Measurements from ENCODE around the gene TMEM266.
A peak's percentile ranks its signal among the peaks of the same experiment; 100 is the strongest.
"Not testable (repeated sequence)": the region's sequence is repeated elsewhere in the genome, so short reads cannot be mapped to it uniquely, and the experiment has no call there.

Gene TMEM266, protein sequence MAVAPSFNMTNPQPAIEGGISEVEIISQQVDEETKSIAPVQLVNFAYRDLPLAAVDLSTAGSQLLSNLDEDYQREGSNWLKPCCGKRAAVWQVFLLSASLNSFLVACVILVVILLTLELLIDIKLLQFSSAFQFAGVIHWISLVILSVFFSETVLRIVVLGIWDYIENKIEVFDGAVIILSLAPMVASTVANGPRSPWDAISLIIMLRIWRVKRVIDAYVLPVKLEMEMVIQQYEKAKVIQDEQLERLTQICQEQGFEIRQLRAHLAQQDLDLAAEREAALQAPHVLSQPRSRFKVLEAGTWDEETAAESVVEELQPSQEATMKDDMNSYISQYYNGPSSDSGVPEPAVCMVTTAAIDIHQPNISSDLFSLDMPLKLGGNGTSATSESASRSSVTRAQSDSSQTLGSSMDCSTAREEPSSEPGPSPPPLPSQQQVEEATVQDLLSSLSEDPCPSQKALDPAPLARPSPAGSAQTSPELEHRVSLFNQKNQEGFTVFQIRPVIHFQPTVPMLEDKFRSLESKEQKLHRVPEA

DNA sequence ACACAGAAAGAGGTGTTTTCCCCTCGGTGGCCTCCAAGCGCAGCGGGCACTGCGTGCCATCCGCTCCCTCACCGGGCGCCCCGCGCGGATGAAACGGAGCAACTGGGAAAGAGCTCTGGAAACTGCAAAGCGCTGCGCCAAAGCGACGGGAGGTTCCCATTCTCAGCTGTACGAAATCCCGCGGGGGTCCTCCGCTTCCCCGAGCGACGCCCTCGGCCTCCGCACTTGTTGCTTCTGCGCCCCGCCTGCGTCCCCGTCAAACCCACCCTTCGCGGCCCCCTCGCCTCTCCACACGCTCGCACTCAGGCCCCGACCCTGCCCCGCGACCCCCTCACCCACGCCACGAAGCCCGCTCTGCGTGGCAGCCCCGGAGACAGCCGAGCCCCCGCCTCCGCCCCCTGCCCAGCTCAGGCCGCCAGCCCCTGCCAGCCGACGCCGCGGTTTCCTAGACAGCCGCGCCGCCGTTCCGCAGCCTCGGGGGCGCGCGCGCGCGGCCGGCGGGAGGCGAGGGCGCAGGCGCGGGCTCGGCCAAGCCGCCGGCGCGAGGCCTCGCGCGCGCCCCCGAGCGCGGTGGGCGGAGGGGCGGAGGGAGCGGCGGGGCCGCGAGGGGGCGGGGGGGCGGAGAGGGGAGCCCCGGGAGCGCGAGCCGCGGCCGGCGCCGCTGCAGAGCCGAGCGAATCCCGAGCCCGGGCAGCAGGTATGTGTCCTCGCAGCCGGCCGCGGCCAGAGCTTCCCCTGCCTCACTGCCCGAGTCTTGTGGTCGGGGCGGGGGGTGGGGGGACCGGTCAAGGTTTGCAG is at the start of gene TMEM266:
TSS of gene TMEM266 (plus strand) at position 666 of the 798 bp plus-strand sequence. CDS start 74,279 bp downstream, outside the sequence.
- peak; percentile 73 for DNase-seq (ENCODE audit: low read depth, low spot score)

DNA sequence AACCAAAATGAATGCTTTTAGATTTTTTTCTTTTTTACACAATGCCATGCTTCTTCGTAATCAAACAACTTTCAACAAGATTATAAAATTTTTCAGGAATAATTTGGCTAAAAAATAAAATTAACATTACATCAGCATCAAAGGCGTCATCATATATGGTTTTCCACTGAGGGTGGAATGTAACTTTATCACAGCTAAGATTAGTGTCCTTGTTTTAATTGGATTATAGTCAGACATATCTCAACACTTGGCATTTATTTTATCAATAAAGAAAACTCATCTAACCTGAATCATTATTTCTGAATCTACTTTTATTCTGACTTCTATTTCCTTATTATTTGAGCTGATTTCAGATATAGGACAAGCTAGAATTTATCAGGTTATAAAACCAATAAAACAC is 49.2 kb upstream of the TMEM266 start:
- DNase-seq (ENCODE audit: low read depth, low spot score): no peak

DNA sequence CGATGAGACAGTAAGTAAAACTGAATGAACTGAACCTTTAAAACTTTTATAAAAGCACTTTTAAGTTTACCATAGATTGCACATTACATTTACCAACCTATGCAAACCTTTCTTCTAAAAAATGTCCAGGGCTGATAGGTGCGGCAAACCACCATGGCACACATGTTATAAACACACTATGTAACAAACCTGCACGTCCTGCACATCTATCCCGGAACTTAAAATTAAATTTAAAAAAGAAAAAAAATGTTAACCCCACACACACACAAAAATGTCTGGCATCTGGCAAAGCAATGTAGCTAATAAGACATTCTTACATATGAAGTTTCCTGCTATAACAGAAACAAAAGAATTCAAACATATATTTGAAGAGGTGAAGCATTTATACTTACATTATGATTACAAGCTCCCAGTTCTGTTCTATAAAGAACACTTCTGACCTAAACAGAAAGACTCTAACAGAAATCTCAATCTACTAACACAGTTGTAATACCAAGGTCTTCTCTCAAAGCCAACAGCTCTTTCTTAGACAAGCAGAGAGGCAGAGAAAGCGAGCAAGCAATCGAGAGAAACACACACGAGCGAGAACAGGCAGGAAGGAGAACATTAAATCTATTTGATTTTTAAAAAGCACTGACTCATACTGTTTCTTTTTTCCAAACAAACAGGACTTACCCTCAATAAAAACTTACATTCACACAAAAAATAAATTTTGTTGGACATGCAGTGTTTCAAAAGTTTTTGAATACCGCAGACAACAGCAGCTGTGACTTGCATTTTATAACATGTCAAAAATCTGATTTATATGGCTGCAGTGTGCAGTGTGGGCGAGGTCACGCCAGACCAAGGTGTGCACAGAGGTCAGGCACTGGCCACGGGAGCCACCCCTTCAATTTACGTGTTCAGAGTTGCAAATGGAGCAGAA is 47.9 kb upstream of the TMEM266 start, which contains the start of gene NRG4:
TSS of gene NRG4 (minus strand) at position 798 of the 925 bp plus-strand sequence. CDS start 1,194 bp downstream, outside the sequence.
- DNase-seq (ENCODE audit: low read depth, low spot score): no peak

DNA sequence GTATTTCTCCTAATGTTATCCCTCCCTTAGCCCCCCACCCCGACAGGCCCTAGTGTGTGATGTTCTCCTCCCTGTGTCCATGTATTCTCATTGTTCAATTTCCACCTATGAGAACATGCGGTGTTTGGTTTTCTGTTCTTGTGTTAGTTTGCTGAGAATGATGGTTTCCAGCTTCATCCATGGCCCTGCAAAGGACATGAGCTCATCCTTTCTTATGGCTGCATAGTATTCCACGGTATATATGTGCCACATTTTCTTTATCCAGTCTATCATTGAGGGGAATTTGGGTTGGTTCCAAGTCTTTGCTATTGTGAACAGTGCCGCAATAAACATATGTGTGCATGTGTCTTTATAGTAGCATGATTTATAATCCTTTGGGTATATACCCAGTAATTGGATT is 46.3 kb upstream of the TMEM266 start:
- not testable (repeated sequence) for DNase-seq (ENCODE audit: low read depth, low spot score)

DNA sequence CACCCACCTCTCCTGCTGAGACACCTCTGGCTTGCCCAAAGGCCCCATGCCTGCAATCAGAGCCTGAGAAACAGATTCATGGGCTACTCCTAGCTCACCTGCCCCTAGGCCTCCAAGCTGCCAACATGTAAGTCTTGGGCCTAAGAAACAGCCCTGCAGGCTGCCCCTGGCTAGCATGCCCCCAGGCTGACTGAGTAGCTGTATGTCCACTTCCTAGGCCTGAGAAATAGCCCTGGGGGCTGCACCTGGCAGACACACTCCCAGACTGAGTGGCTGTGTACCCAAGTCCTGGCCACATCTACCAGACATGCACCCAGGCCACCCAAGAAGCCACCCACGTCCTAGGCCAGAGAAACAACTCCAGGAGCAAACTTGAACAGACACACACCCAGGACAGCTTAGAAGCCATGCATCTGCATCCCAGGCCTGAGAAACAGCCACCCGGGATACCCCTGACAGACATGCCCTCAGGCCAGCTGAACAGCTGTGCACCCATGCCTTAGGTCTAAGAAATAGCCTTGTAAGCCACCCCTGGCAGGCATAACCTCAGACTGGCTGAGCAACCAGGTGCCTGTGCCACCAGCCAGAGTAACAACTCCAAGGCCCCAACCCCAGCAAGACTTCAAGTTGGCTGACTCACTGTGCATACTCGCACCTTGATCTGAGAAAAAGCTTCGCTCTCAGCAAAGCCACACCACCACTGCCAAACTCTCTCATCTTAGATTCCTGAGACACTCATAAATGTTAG is 35.6 kb upstream of the TMEM266 start:
- no peak for DNase-seq (ENCODE audit: low read depth, low spot score)

DNA sequence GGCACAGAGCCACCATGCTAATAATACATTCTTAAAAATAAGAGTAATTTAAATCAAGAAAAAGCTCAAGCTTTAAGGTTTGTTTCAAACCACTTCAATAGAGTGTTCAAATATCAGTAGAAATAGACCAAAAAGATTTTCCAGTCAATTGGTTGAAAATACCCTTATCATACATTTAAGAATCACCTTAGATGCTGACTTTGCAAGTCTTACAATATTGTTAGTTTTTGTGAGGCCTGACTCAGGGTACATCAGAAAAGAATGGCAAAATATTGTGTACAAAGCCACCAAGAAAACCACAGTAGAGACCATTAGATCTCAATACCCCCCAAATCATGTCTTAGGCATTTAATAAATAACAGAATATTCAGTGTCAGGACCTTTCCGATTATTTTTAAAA is 27.7 kb upstream of the TMEM266 start:
- DNase-seq (ENCODE audit: low read depth, low spot score): no peak

DNA sequence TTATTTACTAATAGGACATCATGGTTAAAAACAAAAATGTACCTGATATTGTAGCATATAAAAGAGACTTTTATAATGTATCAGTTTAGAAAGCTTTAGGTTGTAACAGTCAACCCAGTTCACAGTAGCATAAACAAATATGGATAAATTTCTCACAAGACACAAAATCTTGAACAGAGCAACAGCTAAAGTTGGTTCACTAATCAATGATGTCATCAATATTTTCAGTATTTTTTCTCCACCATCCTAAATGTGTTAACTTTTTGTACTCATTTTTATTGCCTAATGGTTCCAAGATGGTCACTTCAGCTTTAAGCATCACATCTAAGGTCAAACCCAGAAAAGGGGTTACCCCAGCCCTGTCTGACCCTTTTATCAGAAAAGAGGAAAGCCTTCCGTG is 26.3 kb upstream of the TMEM266 start:
- DNase-seq (ENCODE audit: low read depth, low spot score): no peak

DNA sequence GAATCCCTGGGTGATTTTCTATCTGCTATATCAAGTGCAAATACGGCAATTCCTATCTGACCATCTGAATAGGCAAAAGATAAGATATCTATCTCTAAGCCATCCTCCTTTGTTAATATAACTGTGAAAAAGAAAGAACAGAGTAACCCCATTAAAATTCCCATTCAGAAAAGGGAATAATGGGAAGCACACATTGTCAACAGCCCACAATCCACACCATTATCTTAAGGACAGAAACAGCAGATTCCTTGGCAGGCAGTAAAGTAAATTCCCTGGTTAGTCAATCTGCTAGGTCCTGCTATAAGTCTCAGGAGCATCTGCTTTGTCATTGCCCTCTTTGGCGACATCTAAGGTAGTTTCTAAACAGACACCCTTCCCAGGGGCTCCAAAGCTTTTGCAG is 25.7 kb upstream of the TMEM266 start:
- DNase-seq (ENCODE audit: low read depth, low spot score): no peak

DNA sequence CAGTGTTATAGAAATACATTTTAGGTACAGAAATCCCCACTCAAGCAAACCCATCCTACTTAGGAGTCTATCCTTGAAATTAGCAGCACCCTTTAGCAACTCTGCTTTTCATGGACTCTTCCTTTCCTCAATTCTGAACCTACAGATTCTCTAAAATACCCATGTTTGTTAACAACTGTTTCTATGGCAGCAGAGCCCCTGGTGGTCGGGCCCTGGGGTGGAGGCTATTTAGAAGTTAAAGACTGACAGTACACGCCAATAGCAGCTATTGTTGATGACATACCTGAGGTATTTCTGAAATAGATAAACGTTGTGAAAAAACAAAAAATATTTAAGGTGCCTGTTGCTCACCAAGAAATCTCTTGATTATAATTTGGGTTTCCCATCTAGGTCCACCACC is 24.2 kb upstream of the TMEM266 start:
- no peak for DNase-seq (ENCODE audit: low read depth, low spot score)

DNA sequence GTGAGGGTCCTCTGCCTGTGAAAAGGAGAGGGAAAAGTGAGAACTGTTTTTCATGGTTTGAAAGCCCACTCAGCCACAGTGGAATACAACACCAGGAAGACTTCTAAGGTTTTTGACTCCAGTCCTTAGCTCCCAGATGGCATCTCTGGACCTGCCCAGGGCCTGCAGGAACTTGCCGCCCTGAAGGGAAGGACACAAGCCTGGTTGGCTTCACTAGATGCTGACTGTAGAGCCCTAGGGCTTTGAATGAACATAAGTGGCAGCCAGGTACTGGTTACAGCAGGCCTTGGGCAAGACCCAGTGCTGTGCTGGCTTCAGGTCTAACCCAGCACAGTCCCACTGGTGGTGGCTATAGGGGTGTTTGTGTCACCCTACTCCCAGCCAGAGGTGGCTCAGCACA is 21.3 kb upstream of the TMEM266 start:
- DNase-seq (ENCODE audit: low read depth, low spot score): no peak

DNA sequence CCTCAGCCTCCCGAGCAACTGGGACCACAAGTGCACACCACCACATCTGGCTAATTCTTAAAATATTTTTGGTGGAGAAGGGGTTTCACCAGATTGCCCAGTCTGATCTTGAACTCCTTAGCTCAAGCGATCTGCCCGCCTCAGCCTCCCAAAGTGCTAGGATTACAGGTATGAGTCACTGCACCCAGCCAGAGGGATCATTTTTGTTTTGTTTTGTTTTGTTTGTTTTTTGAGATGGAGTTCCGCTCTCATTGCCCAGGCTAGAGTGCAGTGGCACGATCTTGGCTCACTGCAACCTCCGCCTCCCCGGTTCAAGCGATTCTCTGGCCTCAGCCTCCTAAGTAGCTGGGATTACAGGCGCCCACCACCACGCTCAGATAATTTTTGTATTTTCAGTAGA is 5.6 kb upstream of the TMEM266 start:
- not testable (repeated sequence) for DNase-seq (ENCODE audit: low read depth, low spot score)

DNA sequence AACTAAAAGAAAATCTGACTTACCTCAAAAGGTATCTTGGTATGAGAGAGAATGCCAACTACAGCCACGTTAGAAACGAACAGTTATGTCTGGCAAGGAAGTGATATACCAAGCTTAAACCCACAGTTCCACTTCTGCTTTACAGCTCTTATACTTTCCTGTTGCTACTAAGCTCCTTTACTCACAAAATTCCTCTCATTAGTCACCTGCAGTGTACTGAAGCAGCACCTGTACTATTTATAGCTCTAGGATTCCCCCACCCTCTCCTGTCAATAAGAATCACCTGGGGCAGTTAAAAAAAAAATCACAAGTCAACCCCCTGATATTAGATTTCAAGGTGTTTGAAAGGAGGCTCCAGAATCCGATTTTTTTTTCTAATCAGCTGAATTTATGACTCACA is 2.9 kb upstream of the TMEM266 start:
- no peak for DNase-seq (ENCODE audit: low read depth, low spot score)

DNA sequence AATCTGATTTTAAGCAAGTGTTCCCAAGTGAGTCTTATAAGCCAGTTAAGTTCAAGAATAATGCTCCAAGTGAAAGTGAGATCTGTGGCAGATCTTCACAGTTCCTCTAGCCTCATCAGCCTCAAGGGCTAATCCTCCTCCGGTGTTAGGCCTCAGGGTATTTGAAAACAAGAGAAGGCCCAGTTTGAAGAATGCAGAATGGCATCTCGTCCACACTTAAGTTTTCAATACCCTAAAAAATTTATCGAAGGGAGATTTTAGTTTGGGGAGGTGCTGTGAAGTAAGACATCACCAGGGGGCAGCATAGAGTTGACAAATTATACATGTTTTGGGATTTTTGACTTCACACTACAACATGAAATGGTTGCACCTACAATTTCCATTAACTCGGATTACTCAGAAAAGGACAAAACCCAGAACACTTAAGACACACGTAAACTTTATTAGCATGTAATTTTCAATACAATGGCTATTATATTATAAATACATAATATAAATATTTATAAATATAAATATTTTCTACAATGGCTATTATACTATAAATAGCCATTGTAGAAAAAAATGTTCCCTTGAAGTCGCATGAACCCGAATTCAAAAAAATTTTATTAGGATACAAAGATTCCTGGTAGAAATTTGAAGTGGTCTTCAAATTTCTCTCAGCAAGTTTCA is 2.3 kb upstream of the TMEM266 start:
- DNase-seq (ENCODE audit: low read depth, low spot score): peak; percentile 55

DNA sequence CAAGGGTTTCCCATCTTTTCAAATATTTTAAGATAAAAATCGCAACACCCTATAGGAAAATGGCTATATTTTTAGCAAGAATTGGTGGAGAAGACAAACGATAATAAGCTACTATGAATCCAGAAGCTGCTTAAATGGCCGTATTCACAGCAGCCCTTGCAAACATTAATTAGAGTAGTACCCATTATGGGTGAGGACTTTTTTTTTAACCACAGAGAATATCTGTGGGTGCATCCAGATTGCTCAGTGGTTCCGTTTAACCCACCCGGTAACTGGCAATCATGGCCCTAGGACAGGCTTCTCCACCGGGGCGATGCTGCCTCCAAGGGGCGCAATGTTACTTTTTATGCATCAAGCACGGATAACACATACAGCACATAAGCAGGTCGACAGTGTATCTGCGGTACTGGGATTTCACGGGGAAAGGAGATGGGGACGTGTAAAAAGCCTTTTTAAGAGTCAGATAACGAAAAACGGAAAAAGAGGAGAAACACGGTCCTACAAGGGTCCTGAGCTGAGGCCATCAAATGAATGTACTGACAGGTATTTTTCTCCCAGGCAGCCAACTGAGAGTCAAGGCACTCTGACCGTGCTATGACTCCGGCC is 968 bp upstream of the TMEM266 start:
- peak; percentile 29 for DNase-seq (ENCODE audit: low read depth, low spot score)

DNA sequence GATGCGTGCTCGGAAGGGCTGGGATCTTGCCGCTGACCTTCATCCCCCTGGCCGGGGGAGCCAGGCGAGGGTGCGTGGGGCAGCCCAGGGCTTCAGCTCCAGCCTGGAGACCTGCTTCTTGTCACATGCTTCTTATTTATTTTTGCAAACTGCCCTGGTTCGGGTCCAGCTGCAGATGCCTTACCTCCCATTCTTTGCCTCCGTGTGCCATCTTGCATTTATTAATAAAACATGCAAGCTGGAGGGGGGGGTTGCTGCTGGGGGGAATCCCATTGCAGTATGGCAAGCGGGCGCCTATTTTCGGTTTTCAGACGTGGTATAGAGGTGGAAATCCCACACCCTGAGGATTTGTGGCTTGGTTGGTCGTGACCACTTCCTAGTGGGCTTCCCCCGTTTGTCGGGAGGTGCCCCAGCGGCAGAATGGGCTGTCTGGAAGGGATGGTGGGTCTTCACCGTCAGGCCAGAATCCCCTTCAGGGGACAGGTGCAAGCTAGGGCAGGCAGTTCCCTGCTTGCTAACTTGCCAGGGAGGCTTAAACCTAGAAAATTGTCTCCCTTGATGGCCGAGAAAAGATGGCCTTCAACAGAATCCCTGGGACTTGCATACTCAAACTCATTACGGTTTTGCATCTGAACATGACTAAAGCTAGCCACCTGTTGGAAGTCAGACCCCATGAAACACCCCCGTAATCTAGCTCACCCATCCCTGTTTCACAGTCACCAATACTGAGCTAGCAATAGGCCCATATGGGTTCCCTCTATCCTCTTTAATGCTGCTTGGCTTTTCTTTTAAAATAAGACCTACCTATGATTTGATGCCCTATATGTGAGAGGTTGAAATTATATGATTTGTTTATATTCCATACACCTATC is 569 bp downstream of the TMEM266 start:
- no peak for DNase-seq (ENCODE audit: low read depth, low spot score)

DNA sequence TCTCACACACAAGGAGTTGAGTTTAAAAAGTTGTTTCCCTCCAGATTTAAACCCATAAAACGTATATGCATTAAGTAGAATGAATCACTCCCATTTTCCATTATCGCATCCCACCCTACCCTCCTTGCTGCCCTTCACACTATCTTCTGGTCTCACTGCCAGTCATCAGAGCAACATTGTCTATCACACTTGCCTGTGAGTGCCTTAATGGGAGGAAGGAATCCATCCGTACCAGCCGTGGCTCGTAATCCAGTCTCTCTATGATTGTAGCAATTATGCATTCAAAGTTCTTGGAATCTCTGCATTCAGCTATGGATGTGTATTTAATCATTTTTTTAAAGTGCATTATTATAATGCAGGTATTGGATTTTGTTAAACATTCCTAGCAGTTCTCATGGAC is 1.9 kb downstream of the TMEM266 start:
- DNase-seq (ENCODE audit: low read depth, low spot score): no peak

DNA sequence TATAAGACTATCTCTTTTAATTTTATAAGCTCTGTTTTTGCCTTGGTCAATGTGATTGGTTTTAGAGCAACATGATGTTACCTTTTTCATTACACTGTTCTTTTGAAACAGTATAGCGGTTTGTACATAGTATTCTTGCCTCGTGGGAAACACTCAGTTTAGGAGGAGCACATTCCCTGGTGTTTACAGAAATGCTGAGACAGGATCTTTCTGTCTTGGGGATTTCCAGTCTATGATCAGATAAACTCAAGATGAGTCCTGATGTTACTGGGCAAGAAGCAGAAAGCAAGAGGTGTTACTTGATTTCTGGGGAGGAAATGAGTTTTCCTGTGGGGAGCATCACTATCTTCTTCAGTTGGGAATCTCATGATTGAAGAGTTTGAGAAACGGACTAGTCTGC is 2.5 kb downstream of the TMEM266 start:
- DNase-seq (ENCODE audit: low read depth, low spot score): no peak

DNA sequence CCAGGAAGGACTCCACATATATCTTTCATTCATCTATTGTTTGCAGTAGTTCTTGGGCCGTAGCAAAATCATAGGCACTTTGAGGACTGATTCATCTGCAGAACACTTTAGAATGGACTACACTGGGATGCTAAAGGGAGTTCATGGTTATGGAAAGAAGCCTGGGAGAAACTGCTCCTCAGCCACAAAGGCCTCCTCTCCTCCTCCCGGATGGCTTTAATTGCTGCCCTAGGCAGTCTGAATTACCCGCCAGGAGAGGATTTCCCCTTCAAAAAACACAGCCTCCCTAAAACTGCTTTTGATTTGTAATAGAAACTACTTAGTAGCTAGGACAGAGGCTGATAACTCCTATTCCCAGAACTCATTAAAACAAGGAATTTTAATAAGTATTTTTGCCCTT is 4.6 kb downstream of the TMEM266 start:
- DNase-seq (ENCODE audit: low read depth, low spot score): no peak

DNA sequence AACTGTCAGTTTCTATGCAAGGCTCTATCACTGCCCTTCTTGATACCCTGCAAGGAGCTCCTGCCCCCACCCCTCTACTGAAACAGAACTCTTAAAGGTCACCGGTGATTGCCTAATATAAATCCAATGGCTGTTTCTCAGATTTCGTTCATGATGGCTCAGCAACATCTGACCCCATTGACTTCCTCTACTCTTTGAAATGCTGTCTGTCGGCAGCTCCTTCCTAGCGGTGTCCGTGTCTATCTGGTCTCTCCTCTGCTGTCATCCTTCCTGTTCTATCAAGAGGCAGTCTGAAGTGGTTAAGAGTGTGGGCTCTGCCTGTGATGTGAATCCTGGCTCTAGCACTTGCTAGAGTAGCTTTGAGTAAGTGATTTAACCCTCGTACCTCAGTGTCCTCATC is 5.5 kb downstream of the TMEM266 start:
- DNase-seq (ENCODE audit: low read depth, low spot score): no peak

Measured in astrocyte of the hippocampus (primary cell).